ENCODE data around the gene CT45A1.
A peak's percentile ranks its signal among the peaks of the same experiment; 100 is the strongest.
"Not testable (repeated sequence)": the region's sequence is repeated elsewhere in the genome, so short reads cannot be mapped to it uniquely, and the experiment has no call there.

CT45A1 gene

DNA sequence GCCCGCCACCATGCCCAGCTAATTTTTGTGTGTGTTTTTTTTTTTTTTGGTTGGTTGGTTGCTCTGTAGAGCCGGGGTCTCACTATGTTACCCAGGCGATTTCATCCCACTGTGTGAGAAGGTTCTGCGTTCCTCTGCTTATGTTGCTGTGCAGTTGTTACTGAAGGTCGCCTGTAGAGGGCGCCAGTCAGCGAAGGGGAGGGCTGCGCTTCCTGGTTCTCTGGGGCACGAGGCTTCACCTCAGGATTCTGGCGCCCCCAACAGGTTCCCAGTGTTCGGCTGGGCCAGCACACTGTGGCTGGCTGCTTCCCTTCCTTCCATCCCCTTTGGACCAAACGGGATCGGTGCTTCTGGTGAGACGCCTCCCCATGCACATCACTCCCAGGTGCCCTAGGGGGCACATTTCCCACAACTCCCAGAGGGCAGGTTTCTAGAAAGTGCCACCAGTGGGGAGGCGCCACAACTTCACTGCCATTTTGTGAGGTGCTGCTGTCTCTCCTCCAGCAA lies at the start of gene CT45A1:
TSS of gene CT45A1 (plus strand) at position 457 of the 507 bp plus-strand sequence. CDS start 5,302 bp downstream, outside the sequence.
- H3K4me3 ChIP-seq (ENCODE audit: low read length) = not testable (repeated sequence)

DNA sequence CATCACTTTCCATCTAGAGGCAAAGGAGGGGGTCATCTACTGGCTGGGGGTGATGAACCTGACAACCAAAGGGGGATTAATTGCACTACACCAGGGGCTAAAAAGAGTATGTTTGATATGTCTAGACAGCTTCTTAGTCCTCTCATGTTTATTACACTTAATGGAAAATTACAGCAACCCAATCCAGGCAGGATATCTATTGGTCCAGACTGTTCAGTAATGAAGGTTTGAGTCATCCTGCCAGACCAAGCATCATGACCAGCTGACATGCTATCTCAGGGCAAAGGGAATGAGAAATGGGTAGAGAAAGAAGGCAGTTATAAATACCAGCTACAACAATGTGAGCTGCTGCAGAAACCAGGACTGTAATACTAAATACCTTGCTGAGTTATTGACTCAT lies 40.5 kb upstream of the CT45A1 start:
- H3K4me3 ChIP-seq (ENCODE audit: low read length) = not testable (repeated sequence)

DNA sequence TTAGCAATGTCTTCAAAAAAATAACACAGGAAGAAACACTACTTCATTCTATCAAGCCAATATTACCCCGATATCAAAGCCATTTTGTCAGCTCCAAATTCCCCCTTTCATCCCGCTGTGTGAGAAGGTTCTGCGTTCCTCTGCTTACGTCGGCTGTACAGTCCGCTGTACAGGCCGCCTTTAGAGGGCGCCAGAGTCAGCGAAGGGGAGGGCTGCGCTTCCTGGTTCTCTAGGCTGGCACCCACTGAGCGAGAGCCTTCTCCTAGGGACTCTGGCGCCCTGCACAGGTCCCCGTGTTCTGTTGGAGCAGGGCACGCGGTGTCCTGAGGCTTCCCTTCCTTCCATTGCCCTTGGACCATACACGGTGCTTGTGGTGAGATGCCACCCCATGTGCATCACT lies 25.3 kb upstream of the CT45A1 start:
- no peak for TF ChIP-seq ZNF274 (IDR thresholded peaks at IDR 0.05; ENCODE audit: low read depth, low read length)
- H3K4me3 ChIP-seq (ENCODE audit: low read length) = no peak overlapping the region

- no peak overlapping the region for H3K4me3 ChIP-seq (ENCODE audit: low read length)
These were observed 18.0 kb upstream of the CT45A1 start for GRCh38 chrX:135695471-135695870.

DNA sequence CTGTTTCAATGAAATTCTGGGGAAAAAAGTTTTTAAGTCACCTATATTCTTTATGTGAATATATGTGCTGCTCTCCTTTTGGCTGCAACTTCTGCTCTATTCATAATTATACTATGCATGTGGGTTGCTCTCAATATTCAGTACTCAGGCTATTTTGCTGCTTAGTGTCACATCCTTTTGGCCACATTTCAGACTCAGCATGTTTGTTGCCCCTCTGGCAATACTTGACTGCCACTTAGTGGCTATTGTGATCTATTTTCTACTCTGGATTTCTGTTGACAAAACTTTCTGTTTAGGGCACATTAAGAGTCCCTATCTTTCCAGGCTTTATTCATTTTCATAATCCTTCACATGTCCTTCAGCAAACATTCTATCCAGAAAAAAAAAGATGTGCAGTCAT lies 15.8 kb upstream of the CT45A1 start:
- no peak for TF ChIP-seq ZNF274 (IDR thresholded peaks at IDR 0.05; ENCODE audit: low read depth, low read length)
- no peak overlapping the region for H3K4me3 ChIP-seq (ENCODE audit: low read length)

More at GRCh38 chrX:135695471-135695870, 18.0 kb upstream of the CT45A1 start:
- no peak for TF ChIP-seq ZNF274 (IDR thresholded peaks at IDR 0.05; ENCODE audit: low read depth, low read length)

GRCh38 chrX:135698924-135699323 lies 14.5 kb upstream of the CT45A1 start:
- TF ChIP-seq ZNF274 (IDR thresholded peaks at IDR 0.05; ENCODE audit: low read depth, low read length) = no peak
- H3K4me3 ChIP-seq (ENCODE audit: low read length) = no peak overlapping the region

DNA sequence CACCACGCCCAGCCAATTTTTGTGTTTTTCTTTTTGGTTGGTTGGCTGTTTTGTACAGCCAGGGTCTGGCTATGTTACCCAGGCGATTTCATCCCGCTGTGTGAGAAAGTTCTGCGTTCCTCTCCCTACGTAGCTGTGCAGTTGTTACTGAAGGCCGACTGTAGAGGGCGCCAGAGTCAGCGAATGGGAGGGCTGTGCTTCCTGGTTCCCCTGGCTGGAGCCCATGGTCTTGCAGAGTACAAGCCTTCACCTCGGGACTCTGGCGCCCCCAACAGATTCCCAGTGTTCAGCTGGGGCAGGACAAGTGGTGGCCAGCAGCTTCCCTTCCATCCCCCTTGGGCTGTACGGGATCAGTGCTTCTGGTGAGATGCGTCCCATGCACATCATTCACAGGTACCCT lies 5.6 kb upstream of the CT45A1 start:
- H3K4me3 ChIP-seq (ENCODE audit: low read length) = no peak overlapping the region
- TF ChIP-seq ZNF274 (IDR thresholded peaks at IDR 0.05; ENCODE audit: low read depth, low read length) = no peak

- no peak overlapping the region for H3K4me3 ChIP-seq (ENCODE audit: low read length)
- TF ChIP-seq ZNF274 (IDR thresholded peaks at IDR 0.05; ENCODE audit: low read depth, low read length) = no peak
These were observed 356 bp downstream of the CT45A1 start for GRCh38 chrX:135713795-135714194.

- H3K4me3 ChIP-seq (ENCODE audit: low read length) = not testable (repeated sequence)
These were observed 21.2 kb downstream of the CT45A1 start for GRCh38 chrX:135734666-135735065.

DNA sequence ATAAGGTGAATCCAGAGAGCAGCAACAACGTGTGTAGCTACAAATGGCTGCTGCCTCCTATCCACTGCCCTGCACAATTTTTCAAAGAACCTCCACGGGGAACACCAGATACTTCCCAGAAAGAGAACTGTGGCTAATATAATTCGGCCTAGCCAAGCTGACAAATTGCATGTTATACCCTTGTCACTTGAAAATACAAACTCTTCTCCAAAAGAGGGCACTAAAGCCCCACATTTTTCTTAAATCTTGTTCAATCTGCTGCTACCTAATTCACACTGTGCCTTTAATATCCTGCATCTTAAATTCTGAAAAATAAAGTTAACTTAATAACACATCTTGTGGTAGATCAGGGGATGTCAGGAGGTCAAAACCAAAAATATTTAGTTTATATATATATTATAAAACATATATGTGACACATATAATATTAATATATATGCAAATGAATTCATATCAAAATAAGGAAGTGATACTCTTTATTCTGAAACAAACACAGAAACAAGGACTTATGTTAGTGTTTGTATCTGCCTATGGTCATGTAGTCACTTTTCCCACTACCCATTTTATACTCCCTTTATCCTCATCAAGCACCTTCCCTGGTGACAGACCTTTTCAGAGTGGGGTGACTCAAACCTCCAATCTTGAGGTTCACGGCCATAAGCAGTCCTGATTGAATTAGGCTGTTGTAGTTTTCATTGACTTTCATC lies 24.1 kb downstream of the CT45A1 start:
- TF ChIP-seq ZNF274 (IDR thresholded peaks at IDR 0.05; ENCODE audit: low read depth, low read length) = no peak
- no peak overlapping the region for H3K4me3 ChIP-seq (ENCODE audit: low read length)

DNA sequence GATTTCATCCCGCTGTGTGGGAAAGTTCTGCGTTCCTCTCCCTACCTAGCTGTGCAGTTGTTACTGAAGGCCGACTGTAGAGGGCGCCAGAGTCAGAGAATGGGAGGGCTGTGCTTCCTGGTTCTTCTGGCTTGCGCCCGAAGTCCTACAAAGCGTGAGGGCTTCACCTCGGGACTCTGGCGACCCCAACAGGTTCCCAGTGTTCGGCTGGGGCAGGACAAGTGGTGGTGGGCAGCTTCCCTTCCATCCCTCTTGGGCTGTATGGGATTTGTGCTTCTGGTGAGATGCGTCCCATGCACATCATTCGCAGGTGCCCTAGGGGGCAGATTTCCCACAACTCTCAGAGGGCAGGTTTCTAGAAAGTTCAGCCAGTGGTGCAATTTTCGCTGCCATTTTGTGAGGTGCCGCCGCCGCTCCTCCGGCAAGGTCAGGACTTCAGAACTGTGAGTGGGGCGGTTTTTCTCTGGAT lies 27.3 kb downstream of the CT45A1 start:
- peak overlapping the region; percentile 52; the same call in 1 of the 2 replicates for H3K4me3 ChIP-seq (ENCODE audit: low read length)
- no peak for TF ChIP-seq ZNF274 (IDR thresholded peaks at IDR 0.05; ENCODE audit: low read depth, low read length)

DNA sequence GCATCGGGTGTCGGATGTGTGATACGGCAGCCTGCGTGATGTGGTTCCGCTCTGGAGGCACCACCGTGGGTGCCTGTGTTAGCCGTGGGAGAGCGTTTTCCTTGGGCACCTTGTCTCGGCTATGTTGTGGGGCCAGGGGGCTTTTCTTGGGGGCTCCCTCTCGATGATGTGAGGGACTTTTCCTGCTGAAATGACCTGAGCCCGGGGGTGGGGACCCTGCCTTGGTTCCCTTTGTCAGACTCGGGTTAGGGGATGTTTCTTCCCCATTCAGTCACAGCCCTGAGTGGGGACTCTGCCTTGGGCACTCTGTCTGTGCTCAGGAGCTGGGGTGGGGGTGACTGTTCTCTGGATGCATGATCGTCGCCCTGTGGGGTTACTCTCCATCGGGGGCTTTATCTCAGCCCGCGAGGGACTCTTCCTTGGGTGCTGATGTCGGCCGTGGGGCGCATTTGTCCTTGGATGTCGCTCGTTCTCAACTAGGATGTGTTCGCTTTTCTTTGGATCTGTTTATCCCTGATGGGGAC lies 27.8 kb downstream of the CT45A1 start:
- H3K4me3 ChIP-seq (ENCODE audit: low read length) = peak overlapping the region; percentile 52; the same call in 1 of the 2 replicates
- TF ChIP-seq ZNF274 (IDR thresholded peaks at IDR 0.05; ENCODE audit: low read depth, low read length) = no peak

GRCh38 chrX:135744739-135745138 lies 31.3 kb downstream of the CT45A1 start:
- H3K4me3 ChIP-seq (ENCODE audit: low read length) = not testable (repeated sequence)

DNA sequence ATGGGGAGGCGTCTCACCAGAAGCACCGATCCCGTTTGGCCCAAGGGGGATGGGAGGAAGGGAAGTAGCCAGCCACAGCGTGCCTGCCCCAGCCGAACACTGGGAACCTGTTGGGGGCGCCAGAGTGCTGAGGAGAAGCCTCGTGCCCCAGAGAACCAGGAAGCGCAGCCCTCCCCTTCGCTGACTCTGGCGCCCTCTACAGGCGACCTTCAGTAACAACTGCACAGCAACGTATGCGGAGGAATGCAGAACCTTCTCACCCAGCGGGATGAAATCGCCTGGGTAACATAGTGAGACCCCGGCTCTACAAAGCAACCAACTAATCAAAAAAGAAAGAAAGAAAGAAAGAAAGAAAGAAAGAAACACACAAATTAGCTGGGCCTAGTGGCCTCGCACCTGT lies 54.7 kb downstream of the CT45A1 start, which contains the start of gene CT45A3:
TSS of gene CT45A3 (minus strand) at position 101 of the 400 bp plus-strand sequence. CDS start 3,747 bp downstream, outside the sequence.
- H3K4me3 ChIP-seq (ENCODE audit: low read length) = not testable (repeated sequence)
